A204.1 (cell line): ENCODE data around the gene INPP5B.
"Not testable (repeated sequence)": the region's sequence is repeated elsewhere in the genome, so short reads cannot be mapped to it uniquely, and the experiment has no call there.

Experiments used
- FAIRE-seq: peaks from 2 replicates; lab custom pipeline; 2012; peaks lifted over from hg19 to GRCh38; lab: Jason Lieb, UNC

The INPP5B gene

GRCh38 chr1:37947364-37947763 lies 511 bp upstream of the INPP5B start:
- FAIRE-seq = no peak

- FAIRE-seq = no peak
Observed at GRCh38 chr1:37945743-37946702, 830 bp downstream of the INPP5B start.

- no peak for FAIRE-seq
Observed at GRCh38 chr1:37945251-37945650, 1.6 kb downstream of the INPP5B start.

- no peak for FAIRE-seq
Observed at GRCh38 chr1:37944816-37945215, 2.0 kb downstream of the INPP5B start.

- no peak for FAIRE-seq
Observed at GRCh38 chr1:37944086-37944763, 2.6 kb downstream of the INPP5B start.

- FAIRE-seq = no peak
Observed at GRCh38 chr1:37940299-37940947, 6.4 kb downstream of the INPP5B start.

GRCh38 chr1:37936760-37937159 lies 10.1 kb downstream of the INPP5B start:
- not testable (repeated sequence) for FAIRE-seq

- FAIRE-seq = no peak
Observed at GRCh38 chr1:37932759-37933158, 14.1 kb downstream of the INPP5B start.

- FAIRE-seq = peak; percentile 83
Observed at GRCh38 chr1:37931361-37932158, 15.3 kb downstream of the INPP5B start.

- FAIRE-seq = no peak
Observed at GRCh38 chr1:37931102-37931360, 15.8 kb downstream of the INPP5B start.

GRCh38 chr1:37930246-37931101 lies 16.4 kb downstream of the INPP5B start:
- FAIRE-seq = no peak

GRCh38 chr1:37926038-37926924 lies 20.6 kb downstream of the INPP5B start:
- no peak for FAIRE-seq

- FAIRE-seq = no peak
Observed at GRCh38 chr1:37925316-37925715, 21.5 kb downstream of the INPP5B start.

- FAIRE-seq = no peak
Observed at GRCh38 chr1:37923551-37923889, 23.3 kb downstream of the INPP5B start.

GRCh38 chr1:37922767-37923550 lies 23.9 kb downstream of the INPP5B start:
- no peak for FAIRE-seq

GRCh38 chr1:37919277-37919676 lies 27.6 kb downstream of the INPP5B start:
- no peak for FAIRE-seq

GRCh38 chr1:37915476-37916093 lies 31.3 kb downstream of the INPP5B start:
- FAIRE-seq = no peak

- no peak for FAIRE-seq
Observed at GRCh38 chr1:37914719-37915475, 32.0 kb downstream of the INPP5B start.
